Fibroblast of lung (primary cell): ENCODE measurements around the gene ATP7A. TPM values are rescaled to one million over a fixed set of nuclear protein-coding genes. Genes with fewer than 3 reads are reported as not detected.
"Not testable (repeated sequence)": the region's sequence is repeated elsewhere in the genome, so short reads cannot be mapped to it uniquely, and the experiment has no call there.

Experiments
- DNase-seq, 2 donors: peaks; one replicate each; pipeline versions ENCODE4 v3.0.0 to v3.0.0-alpha.2; 2010; ENCODE audit warnings: low read depth in 2 of 2
- H2AFZ ChIP-seq: 2 replicates; pipeline ENCODE4 v1.5.1; 2012; ENCODE audit warnings: low read length, control low read depth, inconsistent platforms
- H3K27ac ChIP-seq: 2 replicates; pipeline ENCODE4 v1.5.1; 2011; ENCODE audit warnings: low read length, control low read depth; ENCODE audit not compliant: insufficient read depth
- H3K27me3 ChIP-seq: 2 replicates; pipeline ENCODE4 v1.5.1; 2011; ENCODE audit warnings: mild to moderate bottlenecking, low read length; ENCODE audit not compliant: control insufficient read depth, insufficient read depth
- H3K36me3 ChIP-seq: 2 replicates; pipeline ENCODE4 v1.5.1; 2011; ENCODE audit warnings: low read length; ENCODE audit not compliant: control insufficient read depth, insufficient read depth
- H3K4me1 ChIP-seq: 2 replicates; pipeline ENCODE4 v1.5.1; 2011; ENCODE audit warnings: low read length; ENCODE audit not compliant: control insufficient read depth, insufficient read depth; ENCODE audit errors: extremely low read depth
- H3K4me2 ChIP-seq: 2 replicates; pipeline ENCODE4 v1.5.1; 2011; ENCODE audit warnings: low read length, control low read depth; ENCODE audit not compliant: insufficient read depth; ENCODE audit errors: extremely low read depth
- H3K4me3 ChIP-seq, 4 experiments: fragments of 200-600 bp in 1 of 4; sonication (generic) in 1 of 4; replicated peaks in 1 of 4; 2 replicates each; pipeline ENCODE4 v1.5.1; 2011 to 2016; ENCODE audit warnings: low read length in 4 of 4, low read depth in 3 of 4, mild to moderate bottlenecking in 3 of 4, control low read depth in 2 of 4, inconsistent platforms in 1 of 4, mixed read lengths in 1 of 4; ENCODE audit not compliant: insufficient read depth in 1 of 4; ENCODE audit errors: control extremely low read depth in 1 of 4
- H3K79me2 ChIP-seq: 2 replicates; pipeline ENCODE4 v1.5.1; 2012; ENCODE audit warnings: mild to moderate bottlenecking, low read length, inconsistent platforms; ENCODE audit not compliant: control insufficient read depth, insufficient read depth
- H3K9ac ChIP-seq: 2 replicates; pipeline ENCODE4 v1.5.1; 2011; ENCODE audit warnings: mild to moderate bottlenecking, low read length, control low read depth; ENCODE audit not compliant: insufficient read depth
- H3K9me3 ChIP-seq: 2 replicates; pipeline ENCODE4 v1.5.1; 2012; ENCODE audit warnings: low read depth, low read length; ENCODE audit not compliant: control insufficient read depth, insufficient read depth
- H4K20me1 ChIP-seq: 2 replicates; pipeline ENCODE4 v1.5.1; 2011; ENCODE audit warnings: low read length; ENCODE audit not compliant: control insufficient read depth, insufficient read depth; ENCODE audit errors: extremely low read depth
- CTCF ChIP-seq, 2 donors: IDR thresholded peaks in 1 of 2; conservative IDR thresholded peaks in 1 of 2; 1 replicate in 1 of 2; 2 replicates in 1 of 2; pipeline ENCODE4 v1.5.1; 2011 to 2012; ENCODE audit warnings: low read length in 2 of 2, control low read depth in 1 of 2, inconsistent platforms in 1 of 2, low read depth in 1 of 2, mild to moderate bottlenecking in 1 of 2
- EZH2 ChIP-seq: IDR thresholded peaks from 2 replicates; pipeline ENCODE4 v1.5.1; 2012; ENCODE audit warnings: low read length, control low read depth, mild to moderate bottlenecking; ENCODE audit errors: missing control alignments
- polyA plus RNA-seq, 2 donors: library from polyadenylated mRNA; depleted of rRNA in 1 of 2; stranded (reverse) in 1 of 2; unstranded in 1 of 2; fragments of >200 nt; gene quantifications; 2 replicates each; pipeline ENCODE4 v1.2.1, GENCODE V29; 2011 to 2012; ENCODE audit warnings: missing spikeins in 1 of 2
- total RNA-seq: library from RNA; depleted of rRNA; stranded (reverse); fragments of >200 nt; gene quantifications from 2 replicates; pipeline ENCODE4 v1.2.1, GENCODE V29; 2014

The ATP7A gene
- total and polyA plus RNA-seq, 2 donors (not counting 1 experiment from before 2014, with no cell fraction given), result 12.2 to 18.3 TPM

- H3K27me3 ChIP-seq, result no peaks in the 10 kb centered on the region
Observed at GRCh38 chrX:78071331-78071730, 160.8 kb downstream of the ATP7A start.

GRCh38 chrX:78073147-78074077 is 162.9 kb downstream of the ATP7A start:
- not testable (repeated sequence) for H3K9me3 ChIP-seq, H3K27me3 ChIP-seq, H4K20me1 ChIP-seq, H3K4me3 ChIP-seq, H3K4me1 ChIP-seq, H2AFZ ChIP-seq, H3K4me2 ChIP-seq, DNase-seq, H3K79me2 ChIP-seq, H3K9ac ChIP-seq, H3K27ac ChIP-seq, H3K36me3 ChIP-seq

More at GRCh38 chrX:78071331-78071730, 160.8 kb downstream of the ATP7A start:
- Histone ChIP-seq H2AFZ (no peak overlapping the region), H3K9me3 (no peaks in the 10 kb centered on the region), H3K36me3 (no peaks in the 10 kb centered on the region), H4K20me1 (no peaks in the 10 kb centered on the region), H3K9ac (no peak overlapping the region), H3K27ac (no peak overlapping the region), H3K4me1 (no peaks in the 10 kb centered on the region), H3K4me2 (no peak overlapping the region), H3K4me3 (no peak overlapping the region), H3K79me2 (no peaks in the 10 kb centered on the region)
- TF ChIP-seq CTCF (conservative IDR thresholded peaks at IDR 0.05 in 1 of 2, IDR thresholded peaks at IDR 0.05 in 1 of 2; ENCODE audit: low read depth in 1 of 2, low read length in 2 of 2) (no peak), EZH2 (no peak)
- no peak for DNase-seq

- Histone ChIP-seq H4K20me1 (no peaks in the 10 kb centered on the region), H3K9ac (no peak overlapping the region), H3K36me3 (no peaks in the 10 kb centered on the region), H3K27me3 (no peaks in the 10 kb centered on the region), H3K4me3 (no peak overlapping the region), H3K9me3 (no peaks in the 10 kb centered on the region), H3K4me1 (no peaks in the 10 kb centered on the region), H3K79me2 (no peaks in the 10 kb centered on the region), H3K27ac (no peak overlapping the region), H2AFZ (no peak overlapping the region), H3K4me2 (no peak overlapping the region)
- no peak for DNase-seq
- TF ChIP-seq EZH2, result no peak
- TF ChIP-seq CTCF (conservative IDR thresholded peaks at IDR 0.05 in 1 of 2, IDR thresholded peaks at IDR 0.05 in 1 of 2; ENCODE audit: low read depth in 1 of 2, low read length in 2 of 2), result no peak
Observed at GRCh38 chrX:78074088-78074487, 163.6 kb downstream of the ATP7A start.
